Skin epidermis (tissue), 12 donors: Measurements from ENCODE around the gene PRL.

ENCODE experiments used
- H3K27ac ChIP-seq, 21 experiments: fragments of 200-600 bp; sonication (generic) in 11 of 21; one replicate each; pipeline ENCODE4 v1.5.0; 2020; ENCODE audit warnings: mild to moderate bottlenecking in 3 of 21, inconsistent platforms in 2 of 21, moderate library complexity in 2 of 21
- H3K4me3 ChIP-seq, 7 experiments: fragments of 200-600 bp; sonication (generic) in 2 of 7; one replicate each; pipeline ENCODE4 v1.5.0; 2020; ENCODE audit warnings: inconsistent platforms in 2 of 7, mild to moderate bottlenecking in 2 of 7, moderate library complexity in 1 of 7

The PRL gene

DNA sequence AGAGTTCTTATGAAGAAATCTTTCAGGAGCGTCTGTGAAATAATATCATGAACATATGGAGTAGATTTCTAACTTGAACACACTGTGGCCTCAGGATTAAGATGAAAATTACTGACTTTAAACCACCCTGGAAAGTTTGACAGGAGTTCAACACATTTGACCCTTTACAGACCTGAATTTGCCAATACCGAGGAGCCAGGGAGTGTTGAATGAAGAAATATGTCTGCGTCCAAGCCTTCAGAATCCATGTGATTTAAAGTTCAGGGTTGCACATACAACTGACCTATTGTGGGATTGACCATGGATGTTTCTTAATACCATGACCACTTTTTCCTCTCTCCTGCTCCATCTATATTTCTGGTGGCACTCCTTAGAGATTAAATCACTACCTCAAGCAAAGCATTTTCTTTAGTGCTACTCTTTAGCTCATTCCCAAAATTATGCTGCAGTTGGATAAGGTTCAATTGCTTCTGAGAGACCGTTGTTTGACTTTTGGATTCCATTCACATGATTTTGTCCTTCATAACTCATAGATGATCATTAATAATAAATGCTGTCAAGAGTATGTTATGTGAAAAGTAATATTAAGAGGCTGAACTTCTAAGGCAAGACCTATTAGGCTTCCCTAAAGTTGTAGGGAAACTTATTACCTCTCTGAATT lies 57.4 kb downstream of the PRL start:
- H3K4me3 ChIP-seq = no peak overlapping the region
- H3K27ac ChIP-seq = no peak overlapping the region

DNA sequence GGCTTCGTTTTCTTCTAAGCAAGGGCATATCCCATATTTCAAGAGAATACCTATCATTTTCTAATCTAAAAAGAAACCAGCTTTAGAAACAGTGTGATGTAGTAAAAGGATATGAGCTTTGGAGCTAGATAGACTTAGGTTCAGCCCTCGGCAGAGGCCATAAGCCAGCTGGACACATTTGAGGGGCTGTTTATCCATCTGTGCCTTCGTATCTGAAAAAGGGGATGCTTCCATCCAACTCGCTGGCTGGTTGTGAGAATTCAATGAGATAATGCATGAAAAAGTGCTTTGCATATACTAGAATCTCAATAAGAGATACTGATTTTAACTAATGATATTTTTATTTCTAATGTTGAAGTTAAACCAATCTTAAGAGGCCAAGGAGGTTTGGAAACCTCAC lies 58.0 kb downstream of the PRL start:
- Histone ChIP-seq H3K4me3 (no peak overlapping the region), H3K27ac (peak overlapping the region in 2 of 21 experiments; percentile 16 to 18)

DNA sequence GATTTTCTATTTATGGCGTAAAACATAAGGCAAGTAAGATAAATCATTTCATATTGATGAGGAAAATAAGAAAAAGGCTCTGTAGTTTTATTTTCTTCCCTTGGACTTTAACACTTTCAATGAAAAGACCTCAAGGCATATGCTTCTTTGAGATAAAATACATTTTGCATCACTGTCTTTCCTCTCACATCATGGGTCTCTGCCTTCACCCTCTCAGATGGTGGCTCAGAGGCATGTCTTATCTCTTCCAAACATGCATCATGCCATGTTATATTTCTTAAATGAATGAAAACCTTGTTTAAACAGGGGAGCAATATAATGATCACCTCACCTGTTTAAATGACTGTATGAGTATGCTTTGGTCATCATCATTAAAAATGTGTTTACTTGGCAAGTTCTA lies 59.3 kb downstream of the PRL start:
- Histone ChIP-seq H3K4me3 (no peak overlapping the region), H3K27ac (peak overlapping the region in 5 of 21 experiments; percentile 31 to 67 (median 46))
